HG03095 (cell line): ENCODE results near the gene MACROH2A2.
"Not testable (repeated sequence)": the region's sequence is repeated elsewhere in the genome, so short reads cannot be mapped to it uniquely, and the experiment has no call there.

Experiments
- ATAC-seq: cut with Tn5 transposase; IDR thresholded peaks from one replicate; pipeline ENCODE4 v1.9.1; 2021; ENCODE audit warnings: moderate library complexity; ENCODE audit not compliant: unreplicated experiment

The MACROH2A2 gene

GRCh38 chr10:70052462-70053217 is at the start of gene MACROH2A2:
MACROH2A2 (plus strand) TSS chr10:70052846; CDS start chr10:70075659, 22,813 bp downstream.
- ATAC-seq: no peak

- ATAC-seq: no peak
Measured at GRCh38 chr10:70007116-70007820, 45.4 kb upstream of the MACROH2A2 start.

- no peak for ATAC-seq
Measured at GRCh38 chr10:70031215-70031614, 21.4 kb upstream of the MACROH2A2 start.

GRCh38 chr10:70032667-70033289 is 19.9 kb upstream of the MACROH2A2 start:
- ATAC-seq: no peak

GRCh38 chr10:70034232-70034631 is 18.4 kb upstream of the MACROH2A2 start:
- ATAC-seq: no peak

- ATAC-seq: no peak
Measured at GRCh38 chr10:70035531-70035930, 17.1 kb upstream of the MACROH2A2 start.

GRCh38 chr10:70038923-70039322 is 13.7 kb upstream of the MACROH2A2 start:
- no peak for ATAC-seq

GRCh38 chr10:70041016-70041415 is 11.6 kb upstream of the MACROH2A2 start:
- ATAC-seq: no peak

GRCh38 chr10:70041739-70042138 is 10.9 kb upstream of the MACROH2A2 start:
- ATAC-seq: not testable (repeated sequence)

- ATAC-seq: not testable (repeated sequence)
Measured at GRCh38 chr10:70047066-70047465, 5.6 kb upstream of the MACROH2A2 start.

- no peak for ATAC-seq
Measured at GRCh38 chr10:70048030-70048723, 4.5 kb upstream of the MACROH2A2 start.

GRCh38 chr10:70051848-70052247 is 798 bp upstream of the MACROH2A2 start:
- ATAC-seq: no peak

GRCh38 chr10:70053218-70053840 is 683 bp downstream of the MACROH2A2 start:
- ATAC-seq: no peak

- ATAC-seq: no peak
Measured at GRCh38 chr10:70053841-70054288, 1.2 kb downstream of the MACROH2A2 start.

- ATAC-seq: no peak
Measured at GRCh38 chr10:70054902-70055301, 2.3 kb downstream of the MACROH2A2 start.

GRCh38 chr10:70055550-70055949 is 2.9 kb downstream of the MACROH2A2 start:
- ATAC-seq: no peak

- ATAC-seq: no peak
Measured at GRCh38 chr10:70057306-70057705, 4.7 kb downstream of the MACROH2A2 start.

- no peak for ATAC-seq
Measured at GRCh38 chr10:70060389-70060788, 7.7 kb downstream of the MACROH2A2 start.

GRCh38 chr10:70063418-70064098 is 10.9 kb downstream of the MACROH2A2 start:
- ATAC-seq: no peak

- ATAC-seq: no peak
Measured at GRCh38 chr10:70064486-70064885, 11.8 kb downstream of the MACROH2A2 start.
